GM19372 (cell line): ENCODE data around the gene PTPRM.
"Not testable (repeated sequence)": the region's sequence is repeated elsewhere in the genome, so short reads cannot be mapped to it uniquely, and the experiment has no call there.

Experiments used
- ATAC-seq: cut with Tn5 transposase; IDR thresholded peaks from one replicate; pipeline ENCODE4 v1.9.1; 2021; ENCODE audit warnings: mild to moderate bottlenecking, low read depth, moderate library complexity; ENCODE audit not compliant: unreplicated experiment

PTPRM gene

GRCh38 chr18:7721532-7721931 is 154.4 kb downstream of the PTPRM start:
- ATAC-seq, result no peak

GRCh38 chr18:7722955-7723354 is 155.8 kb downstream of the PTPRM start:
- ATAC-seq, result no peak

GRCh38 chr18:7723558-7723957 is 156.4 kb downstream of the PTPRM start:
- ATAC-seq, result no peak

GRCh38 chr18:7725473-7725872 is 158.4 kb downstream of the PTPRM start:
- no peak for ATAC-seq

- no peak for ATAC-seq
Measured at GRCh38 chr18:7725897-7726296, 158.8 kb downstream of the PTPRM start.

- ATAC-seq, result no peak
Measured at GRCh38 chr18:7726522-7726921, 159.4 kb downstream of the PTPRM start.

GRCh38 chr18:7727361-7728076 is 160.4 kb downstream of the PTPRM start:
- no peak for ATAC-seq

- ATAC-seq, result no peak
Measured at GRCh38 chr18:7728297-7728696, 161.2 kb downstream of the PTPRM start.

- no peak for ATAC-seq
Measured at GRCh38 chr18:7729868-7730267, 162.8 kb downstream of the PTPRM start.

- no peak for ATAC-seq
Measured at GRCh38 chr18:7730682-7731081, 163.6 kb downstream of the PTPRM start.

GRCh38 chr18:7733642-7734041 is 166.5 kb downstream of the PTPRM start:
- ATAC-seq, result no peak

GRCh38 chr18:7735196-7735595 is 168.1 kb downstream of the PTPRM start:
- no peak for ATAC-seq

GRCh38 chr18:7735626-7736175 is 168.6 kb downstream of the PTPRM start:
- no peak for ATAC-seq

GRCh38 chr18:7736526-7736925 is 169.4 kb downstream of the PTPRM start:
- not testable (repeated sequence) for ATAC-seq

- ATAC-seq, result no peak
Measured at GRCh38 chr18:7737550-7737949, 170.4 kb downstream of the PTPRM start.

- no peak for ATAC-seq
Measured at GRCh38 chr18:7740821-7741220, 173.7 kb downstream of the PTPRM start.

- no peak for ATAC-seq
Measured at GRCh38 chr18:7741640-7742039, 174.5 kb downstream of the PTPRM start.

GRCh38 chr18:7742224-7742623 is 175.1 kb downstream of the PTPRM start:
- ATAC-seq, result no peak

- no peak for ATAC-seq
Measured at GRCh38 chr18:7743256-7743655, 176.1 kb downstream of the PTPRM start.

- ATAC-seq, result no peak
Measured at GRCh38 chr18:7746106-7746505, 179.0 kb downstream of the PTPRM start.

- ATAC-seq, result no peak
Measured at GRCh38 chr18:7748251-7749007, 181.3 kb downstream of the PTPRM start.

GRCh38 chr18:7749008-7749405 is 181.9 kb downstream of the PTPRM start:
- ATAC-seq, result no peak
